ENCODE measurements around the gene ERICH6B.
A peak's percentile ranks its signal among the peaks of the same experiment; 100 is the strongest.
"Not testable (repeated sequence)": the region's sequence is repeated elsewhere in the genome, so short reads cannot be mapped to it uniquely, and the experiment has no call there.

The ERICH6B gene

GRCh38 chr13:45615501-45616101 lies at the start of gene ERICH6B:
ERICH6B (minus strand) TSS chr13:45615739; CDS start chr13:45597005, 18,734 bp downstream.
- peak; percentile 62 for DNase-seq

DNA sequence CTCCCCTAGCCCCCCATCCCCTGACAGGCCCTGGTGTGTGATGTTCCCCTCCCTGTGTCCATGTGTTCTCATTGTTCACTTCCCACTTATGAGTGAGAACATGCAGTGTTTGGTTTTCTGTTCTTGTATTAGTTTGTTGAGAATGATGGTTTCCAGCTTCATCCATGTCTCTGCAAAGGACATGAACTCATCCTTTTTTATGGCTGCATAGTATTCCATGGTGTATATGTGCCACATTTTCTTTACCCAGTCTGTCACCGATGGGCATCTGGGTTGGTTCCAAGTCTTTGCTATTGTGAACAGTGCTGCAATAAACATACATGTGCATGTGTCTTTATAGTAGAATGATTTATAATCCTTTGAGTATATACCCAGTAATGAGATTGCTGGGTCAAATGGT lies 47.4 kb upstream of the ERICH6B start:
- not testable (repeated sequence) for DNase-seq

- DNase-seq, result peak; percentile 18
These were observed 46.6 kb upstream of the ERICH6B start for GRCh38 chr13:45662162-45662561.

GRCh38 chr13:45660458-45660857 lies 44.9 kb upstream of the ERICH6B start:
- not testable (repeated sequence) for DNase-seq

GRCh38 chr13:45659536-45659935 lies 44.0 kb upstream of the ERICH6B start:
- DNase-seq, result no peak

DNA sequence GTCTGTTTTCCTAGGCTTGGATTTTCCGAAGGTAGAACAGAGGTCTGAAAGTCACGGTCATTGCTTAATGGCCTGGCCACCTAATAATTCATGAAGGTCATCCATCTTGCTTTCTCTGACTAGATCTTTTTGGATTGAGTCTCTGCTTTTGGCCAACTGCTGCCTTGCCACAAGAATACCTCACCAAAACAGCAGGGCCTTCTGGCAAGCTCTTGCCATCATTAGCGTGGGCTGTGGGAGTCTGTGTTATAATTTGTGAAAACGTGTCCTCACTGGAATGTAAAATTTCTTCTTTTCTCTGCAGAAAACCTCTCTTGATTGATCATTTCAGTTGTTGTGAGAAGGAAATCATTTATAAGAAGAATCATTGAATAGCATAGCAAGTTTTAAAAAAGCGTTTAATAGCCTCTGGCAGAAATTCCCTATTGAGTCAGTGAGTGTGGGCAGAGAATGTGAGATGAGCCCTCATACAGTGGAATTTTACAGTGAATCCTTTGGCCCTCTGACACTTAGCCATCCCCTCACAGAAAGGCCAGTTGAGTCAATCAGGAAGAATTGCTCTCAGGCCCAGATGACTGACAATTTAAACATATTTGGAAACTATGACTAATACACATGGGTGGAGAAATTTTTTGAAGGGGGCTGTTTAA lies 43.2 kb upstream of the ERICH6B start:
- DNase-seq, result no peak

GRCh38 chr13:45654633-45655349 lies 39.3 kb upstream of the ERICH6B start:
- no peak for DNase-seq

GRCh38 chr13:45645263-45645662 lies 29.7 kb upstream of the ERICH6B start:
- not testable (repeated sequence) for DNase-seq

DNA sequence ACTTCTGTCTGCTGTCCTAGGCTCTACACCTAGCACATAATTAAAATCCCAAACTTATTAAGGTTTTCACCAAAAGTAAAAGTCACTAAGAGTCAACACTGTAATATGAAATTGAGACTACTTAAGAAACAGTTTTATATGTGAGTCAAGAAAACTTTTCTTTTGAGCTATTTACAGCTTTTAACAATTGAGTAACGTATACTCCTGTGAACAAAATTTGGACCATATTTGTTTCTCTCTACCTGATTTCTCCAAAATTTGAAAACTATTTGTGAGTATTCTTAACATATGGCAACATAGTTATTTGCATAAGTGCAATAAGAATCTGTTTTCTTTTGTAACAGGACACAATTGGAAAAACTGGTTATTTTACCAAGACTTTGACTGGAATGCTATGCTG lies 26.6 kb upstream of the ERICH6B start:
- not testable (repeated sequence) for DNase-seq

DNA sequence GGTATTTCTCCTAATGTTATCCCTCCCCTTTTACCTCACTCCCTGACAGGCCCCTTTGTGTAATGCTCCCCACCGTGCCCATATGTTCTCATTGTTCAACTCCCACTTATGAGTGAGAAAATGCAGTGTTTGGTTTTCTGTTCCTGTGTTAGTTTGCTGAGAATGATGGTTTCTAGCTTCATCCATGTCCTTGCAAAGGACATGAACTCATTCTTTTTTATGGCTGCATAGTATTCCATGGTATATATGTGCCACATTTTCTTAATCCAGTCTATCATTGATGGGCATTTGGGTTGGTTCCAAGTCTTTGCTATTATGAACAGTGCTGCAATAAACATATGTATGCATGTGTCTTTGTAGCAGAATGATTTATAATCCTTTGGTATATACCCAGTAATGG lies 19.8 kb upstream of the ERICH6B start:
- not testable (repeated sequence) for DNase-seq

- no peak for DNase-seq
These were observed 15.3 kb upstream of the ERICH6B start for GRCh38 chr13:45630791-45631190.

- no peak for DNase-seq
These were observed 14.4 kb upstream of the ERICH6B start for GRCh38 chr13:45629940-45630339.

- no peak for DNase-seq
These were observed 12.6 kb upstream of the ERICH6B start for GRCh38 chr13:45628094-45628493.

DNA sequence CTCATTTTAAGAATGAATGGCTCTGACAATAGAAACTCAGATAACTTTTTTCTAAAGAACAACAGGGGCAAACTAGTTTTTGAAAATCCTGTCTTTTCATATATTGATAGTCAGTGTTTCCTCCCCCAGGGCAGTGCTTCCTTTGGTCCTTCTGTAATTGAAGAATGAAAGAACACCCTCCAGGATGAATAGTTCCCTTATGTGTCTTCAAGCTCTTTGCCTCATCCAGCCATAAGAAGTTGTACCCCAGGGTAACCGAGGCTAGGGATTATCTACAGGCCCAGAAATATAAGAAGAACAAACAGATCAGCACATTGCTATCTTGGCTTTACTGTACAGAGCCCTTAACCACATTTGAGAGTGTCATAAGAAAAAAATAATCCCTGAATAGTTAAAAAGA lies 12.1 kb upstream of the ERICH6B start:
- no peak for DNase-seq

GRCh38 chr13:45626731-45627374 lies 11.3 kb upstream of the ERICH6B start:
- DNase-seq, result no peak

DNA sequence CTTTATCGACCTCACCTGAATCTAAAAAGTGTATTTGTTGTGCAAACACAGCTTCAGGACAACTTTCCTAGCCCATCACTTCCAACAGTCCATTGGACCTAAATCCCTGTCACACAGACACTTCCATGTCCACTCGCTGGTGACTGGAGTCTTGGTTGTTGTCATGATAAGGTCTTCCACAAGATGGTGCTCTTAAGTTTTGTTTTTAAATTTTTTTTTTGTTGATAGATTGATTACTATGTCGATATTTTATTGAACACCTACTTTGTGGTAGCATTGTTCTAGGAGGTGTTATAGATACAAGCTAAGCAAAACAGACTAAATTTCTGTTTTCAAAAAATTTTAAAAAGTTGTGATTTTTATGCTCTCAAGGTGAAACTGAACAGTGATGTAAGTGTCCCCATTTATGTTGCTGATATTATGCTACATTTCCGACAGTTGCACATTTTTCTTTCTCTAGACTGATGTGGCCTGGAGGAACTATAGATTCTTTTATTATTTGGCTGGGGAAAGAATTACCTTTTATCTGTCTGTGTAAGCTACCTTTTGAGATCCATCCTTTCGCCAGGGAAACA lies 8.1 kb upstream of the ERICH6B start:
- DNase-seq, result peak; percentile 1

DNA sequence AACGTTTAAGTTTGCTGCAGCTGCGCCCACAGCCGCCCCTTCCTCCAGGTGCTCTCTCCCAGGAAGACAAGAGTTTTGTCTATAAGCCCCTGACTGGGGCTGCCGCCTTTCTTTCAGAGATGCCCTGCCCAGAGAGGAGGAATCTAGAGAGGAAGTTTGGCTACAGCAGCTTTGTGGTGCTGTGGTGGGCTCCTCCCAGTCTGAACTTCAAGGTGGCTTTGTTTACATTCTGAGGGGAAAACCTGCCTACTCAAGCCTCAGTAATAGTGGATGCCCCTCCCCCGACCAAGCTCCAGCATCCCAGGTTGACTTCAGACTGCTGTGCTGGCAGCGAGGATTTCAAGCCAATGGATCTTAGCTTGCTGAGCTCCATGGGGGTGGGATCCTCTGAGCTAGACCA lies 6.4 kb upstream of the ERICH6B start:
- no peak for DNase-seq

DNA sequence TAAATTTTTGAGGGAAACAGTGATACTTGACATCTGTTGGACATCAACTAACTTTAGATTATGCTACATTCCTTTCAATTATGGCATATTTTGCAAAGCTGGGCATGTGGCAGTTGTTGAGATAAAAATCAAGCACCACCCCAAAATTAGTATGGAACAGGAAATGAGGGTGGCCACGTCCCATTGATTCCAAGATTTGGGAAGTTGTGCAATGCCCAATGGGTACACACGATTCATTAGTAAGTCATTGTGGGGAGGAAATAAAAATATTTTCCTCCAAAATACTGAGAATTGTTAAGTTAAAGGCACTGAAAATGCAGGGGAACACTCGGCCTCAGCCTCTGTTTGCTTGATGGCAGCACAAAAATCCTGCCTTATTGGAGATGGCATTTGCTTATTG lies 7.6 kb downstream of the ERICH6B start:
- no peak for DNase-seq

DNA sequence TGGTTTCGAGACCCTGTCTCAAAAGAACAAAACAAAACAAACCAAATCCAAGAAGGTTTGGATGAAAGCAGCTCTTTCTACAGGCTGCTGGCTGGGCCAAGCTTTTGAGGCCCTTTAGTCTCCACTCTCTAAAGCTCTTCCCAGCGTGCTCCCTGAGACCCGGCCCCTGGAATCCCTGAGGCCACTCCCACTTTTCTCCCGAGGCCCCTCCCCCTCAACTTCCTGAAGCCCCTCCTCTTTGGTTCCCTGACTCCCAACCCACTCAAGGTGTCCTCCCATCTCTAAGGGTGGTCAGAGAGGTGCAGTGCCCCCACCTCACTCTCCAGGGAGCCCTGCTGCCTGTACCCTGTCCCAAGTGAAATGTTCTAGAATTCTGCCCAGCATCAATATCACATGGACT lies 10.6 kb downstream of the ERICH6B start:
- DNase-seq, result no peak

DNA sequence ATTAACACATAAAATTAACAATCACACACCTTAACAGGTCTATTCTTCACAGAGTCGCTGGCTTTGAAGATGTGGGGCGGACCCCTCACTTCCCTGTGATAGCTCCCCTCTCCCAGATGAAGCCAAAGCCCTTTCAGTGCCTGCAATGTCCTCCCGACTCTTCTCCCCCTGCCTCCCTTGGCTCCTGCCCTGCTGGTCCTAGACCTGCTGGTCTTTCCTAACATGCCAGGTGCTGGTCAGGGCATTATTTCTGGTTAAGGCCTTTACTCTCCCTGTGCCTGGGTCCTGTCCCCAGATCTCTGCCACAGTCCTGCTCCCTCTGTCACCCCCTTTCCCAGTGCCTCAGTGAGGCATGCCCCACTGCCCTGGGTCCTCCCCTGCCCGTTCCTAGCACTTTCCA lies 12.2 kb downstream of the ERICH6B start:
- no peak for DNase-seq

GRCh38 chr13:45602183-45603170 lies 13.1 kb downstream of the ERICH6B start:
- DNase-seq, result no peak

GRCh38 chr13:45601680-45602079 lies 13.9 kb downstream of the ERICH6B start:
- no peak for DNase-seq

Measured in NCI-H1436 (cell line).